Urothelium cell line (cell line): ENCODE data around the gene EHD1.

Source experiments
- DNase-seq: peaks from one replicate; pipeline ENCODE4 v3.0.0; 2011; ENCODE audit warnings: low spot score, mixed read lengths
- FAIRE-seq: peaks from 2 replicates; lab custom pipeline; 2011; peaks lifted over from hg19 to GRCh38; lab: Jason Lieb, UNC

Gene EHD1

GRCh38 chr11:64802370-64803157 is 75.9 kb downstream of the EHD1 start:
- FAIRE-seq, result no peak
- no peak for DNase-seq
